WTC11 (cell line): ENCODE data around the gene CDIPT. TPM values are rescaled to one million over a fixed set of nuclear protein-coding genes. Genes with fewer than 3 reads are reported as not detected.

Experiments used
- ATAC-seq: fragments of 200-7000 bp; cut with Tn5 transposase; 2 replicates; pipeline ENCODE4 v1.10.0; 2021; ENCODE audit warnings: mild to moderate bottlenecking, moderate library complexity
- CTCF ChIA-PET: fragments of 300-600 bp; sonication (Branson Sonifier 250); formaldehyde crosslinking; loops from one replicate; lab custom pipeline; 2021; ENCODE audit warnings: antibody characterized with exemption; lab: Charles Lee
- POLR2A ChIA-PET: fragments of 350-600 bp; sonication (Branson Sonifier 250); formaldehyde crosslinking; loops from one replicate; lab custom pipeline; 2021; ENCODE audit warnings: antibody characterized with exemption; lab: Charles Lee
- DNase-seq: peaks from one replicate; pipeline ENCODE4 v3.0.0; 2021; ENCODE audit warnings: low spot score
- H3K27ac Mint-ChIP-seq: 2 replicates; pipeline ENCODE4 v1.8.0; 2021; ENCODE audit warnings: mixed read lengths
- H3K27me3 Mint-ChIP-seq: 2 replicates; pipeline ENCODE4 v1.8.0; 2021; ENCODE audit warnings: low read depth, mild to moderate bottlenecking, moderate library complexity, mixed read lengths
- H3K36me3 Mint-ChIP-seq: 2 replicates; pipeline ENCODE4 v1.8.0; 2021; ENCODE audit warnings: mixed read lengths
- H3K4me1 Mint-ChIP-seq: 2 replicates; pipeline ENCODE4 v1.8.0; 2022; ENCODE audit warnings: mixed read lengths
- H3K4me3 Mint-ChIP-seq: 2 replicates; pipeline ENCODE4 v1.8.0; 2021; ENCODE audit warnings: mild to moderate bottlenecking, moderate library complexity, mixed read lengths
- H3K9me3 Mint-ChIP-seq: 2 replicates; pipeline ENCODE4 v1.8.0; 2021; ENCODE audit warnings: mixed read lengths
- ATF3 ChIP-seq: sonication (generic); formaldehyde crosslinking; conservative IDR thresholded peaks from 2 replicates; pipeline ENCODE4 v1.8.1; 2022; ENCODE audit warnings: mild to moderate bottlenecking, missing genetic modification reagents
- ELF4 ChIP-seq: sonication (generic); formaldehyde crosslinking; IDR thresholded peaks from 2 replicates; pipeline ENCODE4 v1.8.1; 2022; ENCODE audit warnings: low read depth, mild to moderate bottlenecking, moderate library complexity, missing genetic modification reagents
- FOXK1 ChIP-seq: sonication (generic); formaldehyde crosslinking; IDR thresholded peaks from 2 replicates; pipeline ENCODE4 v1.8.0; 2022; ENCODE audit warnings: mild to moderate bottlenecking, moderate library complexity, missing genetic modification reagents
- GTF2I ChIP-seq: fragments of 250-450 bp; sonication (Bioruptor Pico); conservative IDR thresholded peaks from 2 replicates; pipeline ENCODE4 v1.4.0; 2021; ENCODE audit warnings: mild to moderate bottlenecking
- MYBL2 ChIP-seq: sonication (generic); formaldehyde crosslinking; IDR thresholded peaks from 2 replicates; pipeline ENCODE4 v1.8.1; 2023; ENCODE audit warnings: mild to moderate bottlenecking, moderate library complexity, missing genetic modification reagents
- NFATC4 ChIP-seq: fragments of 250-450 bp; sonication (Bioruptor Pico); IDR thresholded peaks from 2 replicates; pipeline ENCODE4 v1.9.0; 2021; ENCODE audit warnings: mild to moderate bottlenecking
- NR2C2 ChIP-seq: sonication (generic); formaldehyde crosslinking; IDR thresholded peaks from 2 replicates; pipeline ENCODE4 v1.8.0; 2022; ENCODE audit warnings: mild to moderate bottlenecking, missing genetic modification reagents
- STAT6 ChIP-seq: sonication (generic); formaldehyde crosslinking; conservative IDR thresholded peaks from 2 replicates; pipeline ENCODE4 v1.8.1; 2023; ENCODE audit warnings: mild to moderate bottlenecking, low read depth, missing genetic modification reagents, moderate library complexity
- ZNF232 ChIP-seq: sonication (generic); formaldehyde crosslinking; IDR thresholded peaks from 2 replicates; pipeline ENCODE4 v1.8.0; 2022; ENCODE audit warnings: mild to moderate bottlenecking, missing genetic modification reagents
- ZNF263 ChIP-seq: sonication (generic); formaldehyde crosslinking; IDR thresholded peaks from 2 replicates; pipeline ENCODE4 v1.8.1; 2022; ENCODE audit warnings: low read depth, mild to moderate bottlenecking, moderate library complexity, missing genetic modification reagents
- ZNF396 ChIP-seq: fragments of 250-450 bp; sonication (Bioruptor Pico); IDR thresholded peaks from 2 replicates; pipeline ENCODE4 v1.8.0; 2021; ENCODE audit warnings: mild to moderate bottlenecking, moderate library complexity, borderline replicate concordance
- ZNF423 ChIP-seq: fragments of 250-450 bp; sonication (Bioruptor Pico); IDR thresholded peaks from 2 replicates; pipeline ENCODE4 v2.1.2; 2022; ENCODE audit warnings: mild to moderate bottlenecking, moderate library complexity
- ZNF532 ChIP-seq: fragments of 250-450 bp; sonication (Bioruptor Pico); IDR thresholded peaks from 2 replicates; pipeline ENCODE4 v1.9.0; 2021; ENCODE audit warnings: mild to moderate bottlenecking, borderline replicate concordance
- ZNF671 ChIP-seq: fragments of 250-450 bp; sonication (Bioruptor Pico); IDR thresholded peaks from 2 replicates; pipeline ENCODE4 v1.8.0; 2021; ENCODE audit warnings: mild to moderate bottlenecking
- total RNA-seq: library from RNA; stranded (reverse); gene quantifications from 3 replicates; pipeline ENCODE4 v1.2.3, GENCODE V29; 2021
- TF ChIP-seq, protein P1 (sequence below): sonication (generic); formaldehyde crosslinking; IDR thresholded peaks from 2 replicates; pipeline ENCODE4 v1.8.1; 2023; ENCODE audit warnings: mild to moderate bottlenecking, moderate library complexity, missing genetic modification reagents
- TF ChIP-seq, protein P2 (sequence below): sonication (generic); formaldehyde crosslinking; IDR thresholded peaks from 2 replicates; pipeline ENCODE4 v1.8.1; 2022; ENCODE audit warnings: missing genetic modification reagents, borderline replicate concordance
- TF ChIP-seq, protein P3 (sequence below): sonication (generic); formaldehyde crosslinking; IDR thresholded peaks from 2 replicates; pipeline ENCODE4 v1.8.1; 2023; ENCODE audit warnings: mild to moderate bottlenecking, missing genetic modification reagents, borderline replicate concordance

Gene CDIPT
- total RNA-seq, 1 experiment from 2014 or later, result 71.7 TPM

GRCh38 chr16:29811170-29811895, 51.7 kb downstream of the CDIPT start (continued):
- TF ChIP-seq ZNF532 (CRISPR knock-in tag) (peak; percentile 85; the same call in 1 of the 2 replicates), NFATC4 (CRISPR knock-in tag) (peak; percentile 94), MYBL2 (CRISPR knock-in tag) (0 out of 2 replicates have a peak, but pooled peaks have one; percentile 59)
- TF ChIP-seq, protein P1, sequence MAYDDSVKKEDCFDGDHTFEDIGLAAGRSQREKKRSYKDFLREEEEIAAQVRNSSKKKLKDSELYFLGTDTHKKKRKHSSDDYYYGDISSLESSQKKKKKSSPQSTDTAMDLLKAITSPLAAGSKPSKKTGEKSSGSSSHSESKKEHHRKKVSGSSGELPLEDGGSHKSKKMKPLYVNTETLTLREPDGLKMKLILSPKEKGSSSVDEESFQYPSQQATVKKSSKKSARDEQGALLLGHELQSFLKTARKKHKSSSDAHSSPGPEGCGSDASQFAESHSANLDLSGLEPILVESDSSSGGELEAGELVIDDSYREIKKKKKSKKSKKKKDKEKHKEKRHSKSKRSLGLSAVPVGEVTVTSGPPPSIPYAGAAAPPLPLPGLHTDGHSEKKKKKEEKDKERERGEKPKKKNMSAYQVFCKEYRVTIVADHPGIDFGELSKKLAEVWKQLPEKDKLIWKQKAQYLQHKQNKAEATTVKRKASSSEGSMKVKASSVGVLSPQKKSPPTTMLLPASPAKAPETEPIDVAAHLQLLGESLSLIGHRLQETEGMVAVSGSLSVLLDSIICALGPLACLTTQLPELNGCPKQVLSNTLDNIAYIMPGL (CRISPR knock-in tag), result no peak
- TF ChIP-seq, all 79 proteins: peak for 17

- H3K4me1 Mint-ChIP-seq, result peaks cover 52% of the 10 kb centered on the region
- TF ChIP-seq ELF4 (no peak), STAT6 (no peak), ATF3 (CRISPR knock-in tag) (no peak), NR2C2 (no peak), ZNF263 (no peak), ZNF396 (CRISPR knock-in tag) (no peak), ZNF232 (CRISPR knock-in tag) (no peak), NFATC4 (CRISPR knock-in tag) (no peak), FOXK1 (CRISPR knock-in tag) (no peak), ZNF671 (CRISPR knock-in tag) (no peak), ZNF423 (no peak), GTF2I (CRISPR knock-in tag) (no peak)
- TF ChIP-seq, protein P2, sequence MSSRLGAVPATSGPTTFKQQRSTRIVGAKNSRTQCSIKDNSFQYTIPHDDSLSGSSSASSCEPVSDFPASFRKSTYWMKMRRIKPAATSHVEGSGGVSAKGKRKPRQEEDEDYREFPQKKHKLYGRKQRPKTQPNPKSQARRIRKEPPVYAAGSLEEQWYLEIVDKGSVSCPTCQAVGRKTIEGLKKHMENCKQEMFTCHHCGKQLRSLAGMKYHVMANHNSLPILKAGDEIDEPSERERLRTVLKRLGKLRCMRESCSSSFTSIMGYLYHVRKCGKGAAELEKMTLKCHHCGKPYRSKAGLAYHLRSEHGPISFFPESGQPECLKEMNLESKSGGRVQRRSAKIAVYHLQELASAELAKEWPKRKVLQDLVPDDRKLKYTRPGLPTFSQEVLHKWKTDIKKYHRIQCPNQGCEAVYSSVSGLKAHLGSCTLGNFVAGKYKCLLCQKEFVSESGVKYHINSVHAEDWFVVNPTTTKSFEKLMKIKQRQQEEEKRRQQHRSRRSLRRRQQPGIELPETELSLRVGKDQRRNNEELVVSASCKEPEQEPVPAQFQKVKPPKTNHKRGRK (CRISPR knock-in tag), result no peak
- TF ChIP-seq, protein P3, sequence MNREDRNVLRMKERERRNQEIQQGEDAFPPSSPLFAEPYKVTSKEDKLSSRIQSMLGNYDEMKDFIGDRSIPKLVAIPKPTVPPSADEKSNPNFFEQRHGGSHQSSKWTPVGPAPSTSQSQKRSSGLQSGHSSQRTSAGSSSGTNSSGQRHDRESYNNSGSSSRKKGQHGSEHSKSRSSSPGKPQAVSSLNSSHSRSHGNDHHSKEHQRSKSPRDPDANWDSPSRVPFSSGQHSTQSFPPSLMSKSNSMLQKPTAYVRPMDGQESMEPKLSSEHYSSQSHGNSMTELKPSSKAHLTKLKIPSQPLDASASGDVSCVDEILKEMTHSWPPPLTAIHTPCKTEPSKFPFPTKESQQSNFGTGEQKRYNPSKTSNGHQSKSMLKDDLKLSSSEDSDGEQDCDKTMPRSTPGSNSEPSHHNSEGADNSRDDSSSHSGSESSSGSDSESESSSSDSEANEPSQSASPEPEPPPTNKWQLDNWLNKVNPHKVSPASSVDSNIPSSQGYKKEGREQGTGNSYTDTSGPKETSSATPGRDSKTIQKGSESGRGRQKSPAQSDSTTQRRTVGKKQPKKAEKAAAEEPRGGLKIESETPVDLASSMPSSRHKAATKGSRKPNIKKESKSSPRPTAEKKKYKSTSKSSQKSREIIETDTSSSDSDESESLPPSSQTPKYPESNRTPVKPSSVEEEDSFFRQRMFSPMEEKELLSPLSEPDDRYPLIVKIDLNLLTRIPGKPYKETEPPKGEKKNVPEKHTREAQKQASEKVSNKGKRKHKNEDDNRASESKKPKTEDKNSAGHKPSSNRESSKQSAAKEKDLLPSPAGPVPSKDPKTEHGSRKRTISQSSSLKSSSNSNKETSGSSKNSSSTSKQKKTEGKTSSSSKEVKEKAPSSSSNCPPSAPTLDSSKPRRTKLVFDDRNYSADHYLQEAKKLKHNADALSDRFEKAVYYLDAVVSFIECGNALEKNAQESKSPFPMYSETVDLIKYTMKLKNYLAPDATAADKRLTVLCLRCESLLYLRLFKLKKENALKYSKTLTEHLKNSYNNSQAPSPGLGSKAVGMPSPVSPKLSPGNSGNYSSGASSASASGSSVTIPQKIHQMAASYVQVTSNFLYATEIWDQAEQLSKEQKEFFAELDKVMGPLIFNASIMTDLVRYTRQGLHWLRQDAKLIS, result no peak
- TF ChIP-seq, protein P1 (CRISPR knock-in tag), result no peak
These were observed 52.3 kb downstream of the CDIPT start for GRCh38 chr16:29810699-29811169.

More at GRCh38 chr16:29810699-29811169, 52.3 kb downstream of the CDIPT start:
- H3K9me3 Mint-ChIP-seq, result no peaks in the 10 kb centered on the region
- DNase-seq (no peak), ATAC-seq (0 out of 2 replicates have a peak, but pooled peaks have one; percentile 0)
- H3K4me3 Mint-ChIP-seq, result peak overlapping the region; percentile 94
- H3K27ac Mint-ChIP-seq, result peak overlapping the region; percentile 95
- no peaks in the 10 kb centered on the region for H3K27me3 Mint-ChIP-seq
- ChIA-PET POLR2A (interaction anchor here (1.5 to 1.6 kb wide), 2 partner anchors 38 to 89 kb away, joined by 3 to 5 read pairs; partner anchors contain the start of gene SEZ6L2), CTCF (interaction anchor here (1.2 to 4.8 kb wide), 7 partner anchors 10 to 244 kb away, joined by 3 to 18 read pairs (median 6); partner anchors contain the start of genes ASPHD1, MVP and SEZ6L2)
- peaks cover 10% of the 10 kb centered on the region for H3K36me3 Mint-ChIP-seq
